ENCODE measurements around the gene CPVL. TPM values are rescaled to one million over a fixed set of nuclear protein-coding genes. Genes with fewer than 3 reads are reported as not detected.

Gene CPVL
- total RNA-seq, 1 experiment from 2014 or later: 10.3 TPM

DNA sequence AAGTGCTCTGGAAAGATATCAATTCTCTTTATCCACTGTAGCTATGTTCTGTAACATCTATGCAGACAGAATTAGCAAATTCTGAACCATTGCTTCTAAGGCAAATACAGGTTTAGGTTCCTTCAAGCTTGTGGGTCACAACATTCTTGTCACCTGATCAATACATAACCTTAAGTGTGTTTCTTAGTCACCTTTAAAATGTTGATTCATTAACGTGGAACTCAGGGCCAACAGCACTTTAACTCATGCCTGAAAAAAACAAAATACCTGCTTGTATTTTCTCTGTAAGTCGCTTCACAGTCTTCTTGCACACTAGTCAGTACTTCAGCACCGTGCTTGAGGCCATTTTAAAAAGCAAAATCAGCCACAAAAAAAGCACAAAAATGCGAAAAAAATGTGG, 153.0 kb downstream of the CPVL start:
- Histone ChIP-seq H3K4me3 (replicated peaks in 1 of 2; ENCODE audit: low read depth in 1 of 2, low read length in 2 of 2) (no peak overlapping the region), H3K27ac (ENCODE audit: low read depth, low read length) (no peak overlapping the region), H3K4me2 (ENCODE audit: low read length) (no peak overlapping the region), H3K27me3 (ENCODE audit: insufficient read depth, low read length) (no peaks in the 10 kb centered on the region), H3K79me2 (ENCODE audit: insufficient read depth, low read length) (no peaks in the 10 kb centered on the region), H3K4me1 (ENCODE audit: control insufficient read depth in 1 of 2, insufficient read depth in 2 of 2, low read length in 2 of 2) (no peaks in the 10 kb centered on the region), H3K36me3 (ENCODE audit: control insufficient read depth in 1 of 2, insufficient read depth in 2 of 2, low read length in 2 of 2) (no peaks in the 10 kb centered on the region), H3K9me3 (ENCODE audit: control insufficient read depth in 1 of 2, insufficient read depth in 1 of 2, low read depth in 1 of 2, low read length in 2 of 2) (no peaks in the 10 kb centered on the region), H4K20me1 (ENCODE audit: insufficient read depth) (no peaks in the 10 kb centered on the region), H3K9me2 (ENCODE audit: insufficient read depth) (no peaks in the 10 kb centered on the region), H2AFZ (ENCODE audit: low read depth, low read length, poor library complexity, severe bottlenecking) (no peak overlapping the region), H3K9ac (ENCODE audit: low read length) (no peak overlapping the region)
- POLR2A ChIA-PET: no interaction called here
- CTCF ChIA-PET: no interaction called here
- no peak for DNase-seq (ENCODE audit: low read depth, low spot score)
- no peak for TF ChIP-seq SP1 (IDR thresholded peaks at IDR 0.05; ENCODE audit: low read depth)
- TF ChIP-seq, protein P1, sequence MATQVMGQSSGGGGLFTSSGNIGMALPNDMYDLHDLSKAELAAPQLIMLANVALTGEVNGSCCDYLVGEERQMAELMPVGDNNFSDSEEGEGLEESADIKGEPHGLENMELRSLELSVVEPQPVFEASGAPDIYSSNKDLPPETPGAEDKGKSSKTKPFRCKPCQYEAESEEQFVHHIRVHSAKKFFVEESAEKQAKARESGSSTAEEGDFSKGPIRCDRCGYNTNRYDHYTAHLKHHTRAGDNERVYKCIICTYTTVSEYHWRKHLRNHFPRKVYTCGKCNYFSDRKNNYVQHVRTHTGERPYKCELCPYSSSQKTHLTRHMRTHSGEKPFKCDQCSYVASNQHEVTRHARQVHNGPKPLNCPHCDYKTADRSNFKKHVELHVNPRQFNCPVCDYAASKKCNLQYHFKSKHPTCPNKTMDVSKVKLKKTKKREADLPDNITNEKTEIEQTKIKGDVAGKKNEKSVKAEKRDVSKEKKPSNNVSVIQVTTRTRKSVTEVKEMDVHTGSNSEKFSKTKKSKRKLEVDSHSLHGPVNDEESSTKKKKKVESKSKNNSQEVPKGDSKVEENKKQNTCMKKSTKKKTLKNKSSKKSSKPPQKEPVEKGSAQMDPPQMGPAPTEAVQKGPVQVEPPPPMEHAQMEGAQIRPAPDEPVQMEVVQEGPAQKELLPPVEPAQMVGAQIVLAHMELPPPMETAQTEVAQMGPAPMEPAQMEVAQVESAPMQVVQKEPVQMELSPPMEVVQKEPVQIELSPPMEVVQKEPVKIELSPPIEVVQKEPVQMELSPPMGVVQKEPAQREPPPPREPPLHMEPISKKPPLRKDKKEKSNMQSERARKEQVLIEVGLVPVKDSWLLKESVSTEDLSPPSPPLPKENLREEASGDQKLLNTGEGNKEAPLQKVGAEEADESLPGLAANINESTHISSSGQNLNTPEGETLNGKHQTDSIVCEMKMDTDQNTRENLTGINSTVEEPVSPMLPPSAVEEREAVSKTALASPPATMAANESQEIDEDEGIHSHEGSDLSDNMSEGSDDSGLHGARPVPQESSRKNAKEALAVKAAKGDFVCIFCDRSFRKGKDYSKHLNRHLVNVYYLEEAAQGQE (IDR thresholded peaks at IDR 0.05; ENCODE audit: low read depth): no peak
- TF ChIP-seq EGR1 (IDR thresholded peaks at IDR 0.05; ENCODE audit: low read depth): no peak
- no peak for TF ChIP-seq FOSL1 (IDR thresholded peaks at IDR 0.05; ENCODE audit: low read depth)
- TF ChIP-seq CBX3 (IDR thresholded peaks at IDR 0.05; ENCODE audit: low read depth): no peak
- TF ChIP-seq EZH2 (IDR thresholded peaks at IDR 0.05): no peak
- no peak for TF ChIP-seq ZNF274 (IDR thresholded peaks at IDR 0.05; ENCODE audit: low read depth, low read length)
- no peak for TF ChIP-seq ZFX (IDR thresholded peaks at IDR 0.05)
- TF ChIP-seq, protein P2, sequence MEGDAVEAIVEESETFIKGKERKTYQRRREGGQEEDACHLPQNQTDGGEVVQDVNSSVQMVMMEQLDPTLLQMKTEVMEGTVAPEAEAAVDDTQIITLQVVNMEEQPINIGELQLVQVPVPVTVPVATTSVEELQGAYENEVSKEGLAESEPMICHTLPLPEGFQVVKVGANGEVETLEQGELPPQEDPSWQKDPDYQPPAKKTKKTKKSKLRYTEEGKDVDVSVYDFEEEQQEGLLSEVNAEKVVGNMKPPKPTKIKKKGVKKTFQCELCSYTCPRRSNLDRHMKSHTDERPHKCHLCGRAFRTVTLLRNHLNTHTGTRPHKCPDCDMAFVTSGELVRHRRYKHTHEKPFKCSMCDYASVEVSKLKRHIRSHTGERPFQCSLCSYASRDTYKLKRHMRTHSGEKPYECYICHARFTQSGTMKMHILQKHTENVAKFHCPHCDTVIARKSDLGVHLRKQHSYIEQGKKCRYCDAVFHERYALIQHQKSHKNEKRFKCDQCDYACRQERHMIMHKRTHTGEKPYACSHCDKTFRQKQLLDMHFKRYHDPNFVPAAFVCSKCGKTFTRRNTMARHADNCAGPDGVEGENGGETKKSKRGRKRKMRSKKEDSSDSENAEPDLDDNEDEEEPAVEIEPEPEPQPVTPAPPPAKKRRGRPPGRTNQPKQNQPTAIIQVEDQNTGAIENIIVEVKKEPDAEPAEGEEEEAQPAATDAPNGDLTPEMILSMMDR (IDR thresholded peaks at IDR 0.05 in 2 of 3, conservative IDR thresholded peaks at IDR 0.05 in 1 of 3; ENCODE audit: borderline replicate concordance in 1 of 3, insufficient read depth in 1 of 3, low read depth in 2 of 3, low read length in 2 of 3): no peak
- no peak for TF ChIP-seq CEBPB (IDR thresholded peaks at IDR 0.05; ENCODE audit: low read depth)
- TF ChIP-seq, protein P3, sequence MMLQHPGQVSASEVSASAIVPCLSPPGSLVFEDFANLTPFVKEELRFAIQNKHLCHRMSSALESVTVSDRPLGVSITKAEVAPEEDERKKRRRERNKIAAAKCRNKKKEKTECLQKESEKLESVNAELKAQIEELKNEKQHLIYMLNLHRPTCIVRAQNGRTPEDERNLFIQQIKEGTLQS (IDR thresholded peaks at IDR 0.05): no peak
- no peak for TF ChIP-seq SRF (IDR thresholded peaks at IDR 0.05; ENCODE audit: low read depth)
- RAD21 ChIA-PET (ENCODE audit: low non-redundant PET in 1 of 2, low total read pairs in 2 of 2, uncharacterized antibody in 2 of 2, unreplicated experiment in 2 of 2): no interaction called here
- BruUV-seq (replicated peaks): no TSS peak
- intact Hi-C loops (cut with micrococcal nuclease): no loop called here
- no peak for ATAC-seq
